ENCODE results near the gene OGDHL.

The OGDHL gene

GRCh38 chr10:49768731-49769130 is 6.6 kb upstream of the OGDHL start:
- TF ChIP-seq ELF4 (IDR thresholded peaks at IDR 0.05) (no peak), BHLHE40 (IDR thresholded peaks at IDR 0.05; ENCODE audit: borderline replicate concordance) (no peak)
- POLR2A ChIA-PET: no interaction called here
- CTCF ChIA-PET: no interaction called here
- no peak for DNase-seq (ENCODE audit: extremely low spot score)

- CTCF ChIA-PET: no interaction called here
- TF ChIP-seq SP1 (IDR thresholded peaks at IDR 0.05) (no peak), FOXK2 (IDR thresholded peaks at IDR 0.05) (no peak), L3MBTL2 (conservative IDR thresholded peaks at IDR 0.05) (no peak), CTBP1 (IDR thresholded peaks at IDR 0.05; ENCODE audit: borderline replicate concordance) (no peak), FOXA1 (IDR thresholded peaks at IDR 0.05) (no peak), HDGF (IDR thresholded peaks at IDR 0.05; ENCODE audit: borderline replicate concordance) (no peak), TARDBP (IDR thresholded peaks at IDR 0.05) (no peak), SUZ12 (IDR thresholded peaks at IDR 0.05) (no peak), FOXM1 (IDR thresholded peaks at IDR 0.05; ENCODE audit: borderline replicate concordance) (no peak), ELF4 (IDR thresholded peaks at IDR 0.05) (no peak), PKNOX1 (IDR thresholded peaks at IDR 0.05) (no peak), NFRKB (IDR thresholded peaks at IDR 0.05) (no peak), LEF1 (IDR thresholded peaks at IDR 0.05; ENCODE audit: borderline replicate concordance) (no peak), ARNT (IDR thresholded peaks at IDR 0.05) (no peak), BHLHE40 (IDR thresholded peaks at IDR 0.05; ENCODE audit: borderline replicate concordance) (no peak), ZNF384 (IDR thresholded peaks at IDR 0.05) (no peak)
- POLR2A ChIA-PET: no interaction called here
- DNase-seq (ENCODE audit: extremely low spot score): no peak
These were observed 6.2 kb upstream of the OGDHL start for GRCh38 chr10:49768329-49768728.

GRCh38 chr10:49767752-49768151 is 5.6 kb upstream of the OGDHL start:
- ChIA-PET CTCF (no interaction called here), POLR2A (no interaction called here)
- DNase-seq (ENCODE audit: extremely low spot score): no peak
- no peak for TF ChIP-seq NFRKB (IDR thresholded peaks at IDR 0.05)
- no peak for TF ChIP-seq SUZ12 (IDR thresholded peaks at IDR 0.05)
- no peak for TF ChIP-seq ARNT (IDR thresholded peaks at IDR 0.05)
- no peak for TF ChIP-seq CTBP1 (IDR thresholded peaks at IDR 0.05; ENCODE audit: borderline replicate concordance)
- no peak for TF ChIP-seq BHLHE40 (IDR thresholded peaks at IDR 0.05; ENCODE audit: borderline replicate concordance)

- ChIA-PET POLR2A (no interaction called here), CTCF (no interaction called here)
- no peak for DNase-seq (ENCODE audit: extremely low spot score)
- no peak for TF ChIP-seq BHLHE40 (IDR thresholded peaks at IDR 0.05; ENCODE audit: borderline replicate concordance)
- no peak for TF ChIP-seq FOXA1 (IDR thresholded peaks at IDR 0.05)
- TF ChIP-seq ELF4 (IDR thresholded peaks at IDR 0.05): no peak
- no peak for TF ChIP-seq LEF1 (IDR thresholded peaks at IDR 0.05; ENCODE audit: borderline replicate concordance)
- TF ChIP-seq L3MBTL2 (conservative IDR thresholded peaks at IDR 0.05): no peak
- TF ChIP-seq SP1 (IDR thresholded peaks at IDR 0.05): no peak
- TF ChIP-seq SUZ12 (IDR thresholded peaks at IDR 0.05): no peak
These were observed 4.4 kb upstream of the OGDHL start for GRCh38 chr10:49766484-49766883.

- ChIA-PET CTCF (no interaction called here), POLR2A (no interaction called here)
- DNase-seq (ENCODE audit: extremely low spot score): no peak
- TF ChIP-seq FOXM1 (IDR thresholded peaks at IDR 0.05; ENCODE audit: borderline replicate concordance): no peak
- TF ChIP-seq ZNF384 (IDR thresholded peaks at IDR 0.05): no peak
- TF ChIP-seq LEF1 (IDR thresholded peaks at IDR 0.05; ENCODE audit: borderline replicate concordance): no peak
- TF ChIP-seq SP1 (IDR thresholded peaks at IDR 0.05): no peak
- TF ChIP-seq TARDBP (IDR thresholded peaks at IDR 0.05): no peak
- TF ChIP-seq FOXA1 (IDR thresholded peaks at IDR 0.05): no peak
- no peak for TF ChIP-seq ELF4 (IDR thresholded peaks at IDR 0.05)
- no peak for TF ChIP-seq NFRKB (IDR thresholded peaks at IDR 0.05)
- TF ChIP-seq BHLHE40 (IDR thresholded peaks at IDR 0.05; ENCODE audit: borderline replicate concordance): no peak
- TF ChIP-seq FOXK2 (IDR thresholded peaks at IDR 0.05): no peak
- TF ChIP-seq L3MBTL2 (conservative IDR thresholded peaks at IDR 0.05): no peak
- TF ChIP-seq SUZ12 (IDR thresholded peaks at IDR 0.05): no peak
- TF ChIP-seq HDGF (IDR thresholded peaks at IDR 0.05; ENCODE audit: borderline replicate concordance): no peak
- TF ChIP-seq PKNOX1 (IDR thresholded peaks at IDR 0.05): no peak
- no peak for TF ChIP-seq CTBP1 (IDR thresholded peaks at IDR 0.05; ENCODE audit: borderline replicate concordance)
- TF ChIP-seq ARNT (IDR thresholded peaks at IDR 0.05): no peak
These were observed 399 bp upstream of the OGDHL start for GRCh38 chr10:49762566-49762877.

GRCh38 chr10:49761201-49761788 is 828 bp downstream of the OGDHL start:
- DNase-seq (ENCODE audit: extremely low spot score): no peak
- no peak for TF ChIP-seq HDGF (IDR thresholded peaks at IDR 0.05; ENCODE audit: borderline replicate concordance)
- TF ChIP-seq FOXM1 (IDR thresholded peaks at IDR 0.05; ENCODE audit: borderline replicate concordance): no peak
- TF ChIP-seq PKNOX1 (IDR thresholded peaks at IDR 0.05): no peak
- no peak for TF ChIP-seq CTBP1 (IDR thresholded peaks at IDR 0.05; ENCODE audit: borderline replicate concordance)
- no peak for TF ChIP-seq SP1 (IDR thresholded peaks at IDR 0.05)
- TF ChIP-seq FOXK2 (IDR thresholded peaks at IDR 0.05): no peak
- TF ChIP-seq ARNT (IDR thresholded peaks at IDR 0.05): no peak
- no peak for TF ChIP-seq TARDBP (IDR thresholded peaks at IDR 0.05)
- TF ChIP-seq ELF4 (IDR thresholded peaks at IDR 0.05): no peak
- no peak for TF ChIP-seq L3MBTL2 (conservative IDR thresholded peaks at IDR 0.05)
- no peak for TF ChIP-seq BHLHE40 (IDR thresholded peaks at IDR 0.05; ENCODE audit: borderline replicate concordance)
- no peak for TF ChIP-seq SUZ12 (IDR thresholded peaks at IDR 0.05)
- ChIA-PET CTCF (no interaction called here), POLR2A (no interaction called here)

GRCh38 chr10:49760789-49761188 is 1.3 kb downstream of the OGDHL start:
- CTCF ChIA-PET: no interaction called here
- POLR2A ChIA-PET: no interaction called here

More at GRCh38 chr10:49760789-49761188, 1.3 kb downstream of the OGDHL start:
- no peak for DNase-seq (ENCODE audit: extremely low spot score)
- TF ChIP-seq FOXM1 (IDR thresholded peaks at IDR 0.05; ENCODE audit: borderline replicate concordance) (no peak), L3MBTL2 (conservative IDR thresholded peaks at IDR 0.05) (no peak), CTBP1 (IDR thresholded peaks at IDR 0.05; ENCODE audit: borderline replicate concordance) (no peak), SP1 (IDR thresholded peaks at IDR 0.05) (no peak), ARNT (IDR thresholded peaks at IDR 0.05) (no peak), TARDBP (IDR thresholded peaks at IDR 0.05) (no peak), ZNF384 (IDR thresholded peaks at IDR 0.05) (no peak), FOXK2 (IDR thresholded peaks at IDR 0.05) (no peak), SUZ12 (IDR thresholded peaks at IDR 0.05) (no peak), LEF1 (IDR thresholded peaks at IDR 0.05; ENCODE audit: borderline replicate concordance) (no peak), BHLHE40 (IDR thresholded peaks at IDR 0.05; ENCODE audit: borderline replicate concordance) (no peak), NFRKB (IDR thresholded peaks at IDR 0.05) (no peak), HDGF (IDR thresholded peaks at IDR 0.05; ENCODE audit: borderline replicate concordance) (no peak), ELF4 (IDR thresholded peaks at IDR 0.05) (no peak), PKNOX1 (IDR thresholded peaks at IDR 0.05) (no peak), FOXA1 (IDR thresholded peaks at IDR 0.05) (no peak)

Data from HEK293T (cell line).